Dedifferentiated amniotic fluid mesenchymal stem cell (primary cell): ENCODE results near the gene PRRT2.

Experiments
- DNase-seq: peaks from one replicate; pipeline ENCODE4 v3.0.0-alpha.2; 2016; ENCODE audit errors: extremely low spot score

PRRT2 gene

DNA sequence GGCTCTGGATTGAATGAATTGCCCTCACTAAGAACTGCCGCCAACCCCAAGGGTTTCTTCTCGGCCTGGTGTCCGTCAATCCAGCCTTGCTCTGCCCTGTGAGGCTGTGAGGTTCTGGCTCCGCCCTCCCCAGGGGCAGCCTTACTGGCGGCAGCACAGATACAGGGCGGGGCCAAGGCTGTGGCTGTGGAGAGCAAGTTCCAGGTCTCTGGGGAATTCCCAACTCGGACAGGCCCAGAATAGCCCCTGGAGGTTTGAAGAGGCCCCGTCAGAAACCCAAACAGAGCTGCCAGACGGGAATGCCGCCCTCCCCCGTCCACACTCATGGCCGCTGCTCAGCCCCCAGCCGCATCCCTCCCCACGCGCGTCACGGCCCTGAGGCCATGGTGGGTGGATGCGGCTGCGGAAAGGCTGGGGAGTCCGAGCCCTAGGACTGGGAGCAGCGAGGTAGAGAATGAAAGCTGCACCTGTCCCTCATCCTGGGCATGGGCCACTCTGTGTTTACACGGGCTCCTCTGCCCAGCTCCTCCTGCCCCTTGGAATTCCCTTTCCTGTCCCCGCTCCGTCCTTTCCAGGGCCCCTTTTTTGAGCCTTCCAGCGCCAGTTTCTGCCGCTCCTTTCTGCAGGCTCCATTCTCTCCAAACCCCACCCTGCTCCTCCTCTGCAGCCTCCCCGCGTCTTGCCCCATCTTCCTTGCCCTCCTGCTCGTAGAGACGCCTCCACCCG lies 660 bp upstream of the PRRT2 start:
- peak; percentile 96 for DNase-seq

DNA sequence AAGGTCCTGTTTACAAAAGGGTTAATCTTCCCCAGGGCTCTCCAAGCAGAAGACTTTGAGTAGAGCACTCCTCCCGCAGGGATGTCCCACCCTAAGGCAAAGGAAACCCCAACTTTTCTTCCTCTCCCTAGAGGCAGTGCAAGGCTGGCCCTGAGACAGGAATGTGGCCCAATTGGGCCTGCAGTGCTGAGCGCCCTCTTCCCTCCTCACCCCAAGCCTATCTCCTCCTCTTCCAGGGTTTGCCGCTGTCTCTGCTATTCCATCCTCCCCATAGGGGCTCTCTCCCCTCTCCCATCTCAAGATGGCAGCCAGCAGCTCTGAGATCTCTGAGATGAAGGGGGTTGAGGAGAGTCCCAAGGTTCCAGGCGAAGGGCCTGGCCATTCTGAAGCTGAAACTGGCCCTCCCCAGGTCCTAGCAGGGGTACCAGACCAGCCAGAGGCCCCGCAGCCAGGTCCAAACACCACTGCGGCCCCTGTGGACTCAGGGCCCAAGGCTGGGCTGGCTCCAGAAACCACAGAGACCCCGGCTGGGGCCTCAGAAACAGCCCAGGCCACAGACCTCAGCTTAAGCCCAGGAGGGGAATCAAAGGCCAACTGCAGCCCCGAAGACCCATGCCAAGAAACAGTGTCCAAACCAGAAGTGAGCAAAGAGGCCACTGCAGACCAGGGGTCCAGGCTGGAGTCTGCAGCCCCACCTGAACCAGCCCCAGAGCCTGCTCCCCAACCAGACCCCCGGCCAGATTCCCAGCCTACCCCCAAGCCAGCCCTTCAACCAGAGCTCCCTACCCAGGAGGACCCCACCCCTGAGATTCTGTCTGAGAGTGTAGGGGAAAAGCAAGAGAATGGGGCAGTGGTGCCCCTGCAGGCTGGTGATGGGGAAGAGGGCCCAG lies 1.0 kb downstream of the PRRT2 start:
- DNase-seq: no peak

DNA sequence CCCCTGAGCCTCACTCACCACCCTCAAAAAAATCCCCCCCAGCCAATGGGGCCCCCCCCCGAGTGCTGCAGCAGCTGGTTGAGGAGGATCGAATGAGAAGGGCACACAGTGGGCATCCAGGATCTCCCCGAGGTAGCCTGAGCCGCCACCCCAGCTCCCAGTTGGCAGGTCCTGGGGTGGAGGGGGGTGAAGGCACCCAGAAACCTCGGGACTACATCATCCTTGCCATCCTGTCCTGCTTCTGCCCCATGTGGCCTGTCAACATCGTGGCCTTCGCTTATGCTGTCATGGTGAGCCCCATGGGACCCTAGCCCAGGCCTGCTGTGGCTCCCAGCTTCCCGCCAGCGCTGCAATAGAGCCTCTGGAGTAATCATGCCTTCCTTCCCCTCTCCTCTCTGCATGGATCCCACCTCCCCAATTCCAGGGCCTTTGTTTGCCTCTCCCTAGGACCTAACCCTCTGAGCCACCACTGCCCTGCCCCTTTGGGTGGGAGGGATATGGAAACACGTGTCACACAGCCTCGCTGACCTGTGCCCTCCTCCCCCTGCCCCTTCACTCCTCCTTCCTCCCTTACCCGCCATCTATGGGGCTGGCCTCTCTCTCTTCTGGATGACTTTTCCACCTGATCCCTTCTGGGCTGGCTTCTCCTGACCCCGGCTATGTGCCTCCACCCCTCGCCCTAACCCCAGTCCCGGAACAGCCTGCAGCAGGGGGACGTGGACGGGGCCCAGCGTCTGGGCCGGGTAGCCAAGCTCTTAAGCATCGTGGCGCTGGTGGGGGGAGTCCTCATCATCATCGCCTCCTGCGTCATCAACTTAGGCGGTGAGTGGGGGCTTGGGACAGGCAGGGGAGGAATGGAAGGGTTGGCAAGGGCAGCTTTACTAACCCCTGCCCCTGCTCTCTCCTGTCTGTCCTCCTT lies 1.9 kb downstream of the PRRT2 start:
- DNase-seq: no peak

DNA sequence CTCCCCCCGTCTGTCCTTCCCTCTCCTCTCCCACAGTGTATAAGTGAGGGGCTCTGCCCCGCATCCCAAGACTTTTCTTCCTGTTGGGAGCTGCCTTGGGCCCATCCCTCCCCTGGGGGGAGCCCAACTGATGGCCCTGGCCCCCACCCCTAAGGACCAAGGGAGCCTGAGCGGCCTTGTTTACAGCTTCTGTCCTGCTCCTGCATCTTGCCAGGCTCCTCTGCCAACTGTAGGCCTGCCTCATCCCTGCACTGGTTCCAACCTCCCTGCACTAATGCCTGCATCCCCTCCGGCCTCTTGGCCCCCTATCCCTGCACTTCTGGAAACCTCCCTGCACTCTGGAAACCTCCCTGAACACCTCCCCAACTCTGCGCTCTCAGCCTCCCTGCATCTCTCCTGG lies 2.6 kb downstream of the PRRT2 start:
- DNase-seq: no peak

DNA sequence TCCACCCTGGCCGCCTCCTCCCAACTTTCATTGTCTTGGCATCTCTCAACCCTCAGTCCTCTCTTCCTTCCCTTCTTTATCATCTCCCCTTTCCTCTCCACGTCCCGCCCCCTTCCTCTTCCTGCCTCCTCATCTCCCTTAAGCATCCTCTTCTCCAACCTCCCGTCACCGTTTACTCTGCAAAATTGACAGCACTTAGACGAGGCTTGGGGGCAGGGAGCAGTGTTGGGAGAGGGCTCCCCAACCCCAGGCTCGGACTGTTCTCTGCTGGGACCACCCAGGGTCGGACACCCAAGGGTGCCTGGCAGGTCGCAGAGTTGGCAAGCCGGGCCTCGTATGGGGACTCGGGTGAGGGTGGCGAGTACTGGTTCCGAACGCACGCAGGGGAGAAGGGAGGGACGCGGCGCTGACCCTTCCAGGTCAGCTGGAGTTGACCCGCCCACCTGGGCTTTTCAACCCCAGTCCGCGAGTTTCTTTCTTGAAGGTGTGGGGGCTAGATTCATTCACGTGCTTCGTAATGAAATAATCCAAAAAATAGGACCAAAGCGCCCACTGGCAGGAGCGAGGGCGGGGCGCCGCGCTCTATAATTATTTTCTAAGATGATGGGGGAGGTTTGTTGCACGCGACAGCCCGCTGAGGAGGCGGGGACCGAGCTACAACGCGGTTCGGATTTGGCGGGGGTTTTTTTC lies 3.2 kb downstream of the PRRT2 start:
- DNase-seq: no peak

DNA sequence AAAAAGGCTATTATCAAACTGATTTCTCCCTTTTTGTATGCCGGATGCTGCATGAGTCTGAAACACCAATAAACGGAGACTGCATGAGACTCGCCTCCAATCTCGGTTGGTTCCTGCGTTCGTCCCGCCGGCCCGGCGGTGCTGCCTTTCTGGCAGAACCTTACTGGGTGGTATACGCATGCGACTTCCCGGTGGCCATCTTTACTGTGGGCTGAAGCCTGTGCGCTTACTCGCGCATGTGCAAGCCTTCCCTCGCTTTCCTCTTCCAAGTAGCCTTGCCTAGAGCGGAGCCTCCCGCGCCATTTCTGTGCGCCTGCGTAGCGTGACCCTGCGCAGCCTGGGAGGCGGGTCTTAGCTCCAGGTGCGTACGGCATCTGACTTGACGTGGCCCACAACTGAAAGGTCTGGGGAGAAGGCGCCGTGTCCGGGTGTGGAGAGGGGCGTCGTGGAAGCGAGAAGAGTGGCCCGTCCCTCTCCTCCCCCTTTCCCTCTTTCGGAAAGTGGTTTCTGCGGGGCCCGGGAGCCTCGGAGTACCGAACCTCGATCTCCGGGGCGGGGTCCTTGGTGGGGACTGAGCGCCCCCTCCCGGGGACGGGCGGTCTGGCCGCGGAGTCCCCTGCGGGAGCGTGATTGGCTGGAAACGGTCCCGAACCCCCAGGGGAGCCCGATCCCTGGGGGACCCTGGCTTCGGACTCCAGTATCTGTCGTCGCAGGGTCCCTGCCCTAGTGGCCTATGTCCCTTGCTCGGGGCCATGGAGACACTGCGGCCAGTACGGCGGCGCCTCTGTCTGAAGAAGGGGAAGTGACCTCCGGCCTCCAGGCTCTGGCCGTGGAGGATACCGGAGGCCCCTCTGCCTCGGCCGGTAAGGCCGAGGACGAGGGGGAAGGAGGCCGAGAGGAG lies 4.0 kb downstream of the PRRT2 start, which contains the start of gene PAGR1:
PAGR1 (plus strand) TSS at position 360 of the 901 bp plus-strand sequence; CDS start at position 734, 374 bp downstream.
- DNase-seq: peak; percentile 99

DNA sequence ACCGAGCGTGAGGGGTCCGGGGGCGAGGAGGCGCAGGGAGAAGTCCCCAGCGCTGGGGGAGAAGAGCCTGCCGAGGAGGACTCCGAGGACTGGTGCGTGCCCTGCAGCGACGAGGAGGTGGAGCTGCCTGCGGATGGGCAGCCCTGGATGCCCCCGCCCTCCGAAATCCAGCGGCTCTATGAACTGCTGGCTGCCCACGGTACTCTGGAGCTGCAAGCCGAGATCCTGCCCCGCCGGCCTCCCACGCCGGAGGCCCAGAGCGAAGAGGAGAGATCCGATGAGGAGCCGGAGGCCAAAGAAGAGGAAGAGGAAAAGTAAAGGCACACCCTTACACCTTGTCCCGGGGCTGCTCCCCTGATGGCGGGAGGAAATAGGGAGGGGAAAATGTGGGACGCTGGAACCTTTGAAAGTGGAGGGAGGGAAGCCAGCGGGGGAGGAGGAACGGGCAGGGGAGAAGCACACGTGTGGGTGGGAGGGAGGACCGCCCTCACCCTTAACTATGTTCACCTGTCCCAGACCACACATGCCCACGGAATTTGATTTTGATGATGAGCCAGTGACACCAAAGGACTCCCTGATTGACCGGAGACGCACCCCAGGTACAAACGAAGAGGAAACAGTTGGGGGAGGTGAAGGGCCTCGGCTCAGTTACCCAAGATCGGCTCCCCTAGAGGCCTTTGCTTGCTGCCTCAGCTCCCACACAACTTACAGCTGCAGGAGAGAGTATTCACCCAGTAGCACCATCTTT lies 4.9 kb downstream of the PRRT2 start:
- DNase-seq: peak; percentile 49

DNA sequence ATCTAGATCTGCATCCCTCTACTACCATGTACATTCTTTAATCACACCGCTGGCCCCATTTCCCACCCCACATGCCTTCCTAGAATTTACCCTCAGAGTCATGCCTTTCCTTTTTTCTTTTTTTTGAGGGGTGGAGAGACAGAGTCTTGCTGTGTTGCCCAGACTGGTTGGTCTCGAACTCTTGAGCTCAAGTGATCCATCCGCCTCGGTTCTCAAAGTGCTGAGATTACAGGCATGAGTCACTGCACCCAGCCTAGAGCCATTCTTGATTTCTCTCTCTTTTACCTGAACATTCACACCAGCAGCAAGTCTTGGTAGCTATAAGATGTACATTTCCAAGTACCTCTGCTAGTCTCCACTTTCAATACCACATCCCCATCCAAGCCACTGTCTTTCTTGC lies 6.1 kb downstream of the PRRT2 start:
- no peak for DNase-seq

DNA sequence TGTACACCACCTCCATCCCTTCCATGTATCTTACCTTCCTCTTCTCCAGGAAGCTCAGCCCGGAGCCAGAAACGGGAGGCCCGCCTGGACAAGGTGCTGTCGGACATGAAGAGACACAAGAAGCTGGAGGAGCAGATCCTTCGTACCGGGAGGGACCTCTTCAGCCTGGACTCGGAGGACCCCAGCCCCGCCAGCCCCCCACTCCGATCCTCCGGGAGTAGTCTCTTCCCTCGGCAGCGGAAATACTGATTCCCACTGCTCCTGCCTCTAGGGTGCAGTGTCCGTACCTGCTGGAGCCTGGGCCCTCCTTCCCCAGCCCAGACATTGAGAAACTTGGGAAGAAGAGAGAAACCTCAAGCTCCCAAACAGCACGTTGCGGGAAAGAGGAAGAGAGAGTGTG lies 7.5 kb downstream of the PRRT2 start:
- DNase-seq: no peak

DNA sequence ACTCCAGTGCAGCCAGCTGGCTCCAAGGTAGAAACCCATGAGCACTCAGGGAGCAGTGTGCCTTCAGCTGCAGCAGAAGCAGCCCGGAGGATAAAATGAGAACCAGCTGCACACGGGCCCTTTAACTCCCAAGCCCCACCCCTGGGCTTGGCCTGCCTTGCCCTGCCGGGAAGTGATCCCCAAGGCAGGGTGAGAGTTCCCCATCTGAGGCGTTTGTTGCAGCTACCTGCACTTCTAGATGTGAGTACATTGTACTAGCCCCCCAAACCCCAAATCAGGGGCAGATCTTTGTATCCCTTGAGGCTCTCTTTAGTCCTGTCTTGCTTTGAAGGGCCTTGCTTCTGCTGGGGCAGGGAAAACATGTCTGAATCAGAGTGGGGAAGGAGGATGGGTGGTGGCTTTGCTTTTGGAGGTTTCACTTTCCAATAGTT lies 8.3 kb downstream of the PRRT2 start, which contains the start of gene MVP:
MVP (plus strand) TSS at position 192 of the 431 bp plus-strand sequence. CDS start 10,088 bp downstream, outside the sequence.
- peak; percentile 55 for DNase-seq

DNA sequence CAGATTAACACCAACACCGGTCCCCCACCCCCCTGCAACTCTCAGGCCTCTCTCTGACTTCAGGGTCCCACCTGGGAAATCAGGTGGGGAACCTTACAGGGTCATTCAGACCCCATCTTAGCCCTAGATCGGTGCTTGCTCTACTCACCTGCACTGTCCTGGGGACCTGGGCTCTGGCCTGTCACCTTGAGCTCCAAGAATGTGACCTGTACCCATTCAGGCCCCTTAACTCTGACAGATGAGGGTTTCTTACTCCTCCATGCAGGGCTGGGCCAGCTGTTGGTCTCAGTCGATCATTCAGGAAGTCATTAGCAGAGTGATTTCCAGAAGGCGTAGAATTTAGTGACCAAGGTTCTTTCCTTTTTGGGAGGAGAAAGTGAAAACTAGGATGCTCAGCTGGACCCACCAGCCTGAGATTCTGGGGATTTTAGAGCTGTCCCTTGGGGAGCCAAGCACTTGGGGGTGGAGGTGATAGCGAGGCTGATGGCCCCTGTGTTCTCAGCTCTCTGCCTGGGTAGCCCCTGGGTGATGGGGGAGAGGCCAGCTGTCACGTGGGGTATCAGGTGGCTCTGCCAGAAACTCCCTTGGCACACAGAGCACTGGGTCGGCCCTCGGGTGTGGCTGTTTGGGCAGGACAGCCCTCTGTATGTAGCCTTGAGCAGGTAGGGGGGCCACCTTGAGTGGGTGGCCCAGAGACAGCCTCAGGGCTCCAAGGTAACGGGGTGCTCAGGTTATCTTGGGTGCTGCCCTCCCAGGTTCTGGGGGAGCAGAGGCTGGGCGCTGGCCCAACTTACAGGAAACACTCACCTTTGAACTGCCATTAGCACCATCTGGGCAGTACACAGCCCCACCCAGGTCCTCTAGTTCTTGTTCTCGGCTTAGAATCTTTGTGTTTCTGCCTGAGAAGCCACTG lies 9.0 kb downstream of the PRRT2 start:
- DNase-seq: no peak

DNA sequence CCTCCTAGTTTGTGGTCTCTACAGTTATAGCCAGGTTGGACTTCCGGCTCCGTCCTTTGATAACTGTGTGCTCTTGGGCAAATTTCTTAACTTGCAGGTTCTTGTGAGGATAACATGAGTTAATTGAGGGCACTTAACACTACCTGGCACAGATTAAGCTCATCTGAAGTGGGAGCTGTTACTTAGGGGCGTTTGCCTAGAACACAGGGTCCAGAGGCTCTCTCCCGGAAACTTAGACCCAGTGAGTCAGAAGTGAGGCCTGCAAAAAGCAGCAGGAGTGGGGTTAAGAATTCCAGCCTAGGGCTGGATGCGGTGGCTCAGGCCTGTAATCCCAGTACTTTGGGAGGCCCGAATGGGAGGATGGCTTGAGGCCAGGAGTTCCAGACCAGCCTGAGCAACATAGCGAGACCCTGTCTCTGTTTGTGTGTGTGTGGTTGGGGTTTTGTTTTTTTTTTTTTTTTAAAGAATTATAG lies 9.7 kb downstream of the PRRT2 start:
- peak; percentile 66 for DNase-seq

DNA sequence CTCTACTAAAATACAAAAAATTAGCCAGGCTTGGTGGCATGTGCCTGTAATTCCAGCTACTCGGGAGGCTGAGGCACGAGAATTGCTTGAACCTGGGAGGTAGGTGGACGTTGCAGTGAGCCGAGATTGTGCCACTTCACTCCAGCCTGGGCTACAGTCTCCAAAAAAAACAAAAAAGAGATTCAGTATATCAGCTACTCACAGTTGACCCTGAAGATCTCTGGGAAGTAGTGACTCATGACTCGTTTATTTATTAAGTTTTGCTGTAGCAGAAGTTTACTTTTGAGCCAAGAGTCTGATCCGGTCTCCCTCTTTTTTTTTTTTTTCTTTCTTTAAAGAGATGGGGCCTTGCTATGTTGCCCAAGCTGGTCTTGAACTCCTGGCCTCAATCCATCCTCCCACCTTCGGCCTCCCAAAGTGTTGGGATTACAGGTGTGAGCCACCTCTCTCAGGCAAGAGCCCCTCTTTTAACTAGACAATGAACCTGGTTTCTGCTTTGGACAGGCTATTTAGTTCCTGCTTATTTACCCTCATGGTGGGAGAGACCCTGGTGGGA lies 12.7 kb downstream of the PRRT2 start:
- DNase-seq: peak; percentile 36

DNA sequence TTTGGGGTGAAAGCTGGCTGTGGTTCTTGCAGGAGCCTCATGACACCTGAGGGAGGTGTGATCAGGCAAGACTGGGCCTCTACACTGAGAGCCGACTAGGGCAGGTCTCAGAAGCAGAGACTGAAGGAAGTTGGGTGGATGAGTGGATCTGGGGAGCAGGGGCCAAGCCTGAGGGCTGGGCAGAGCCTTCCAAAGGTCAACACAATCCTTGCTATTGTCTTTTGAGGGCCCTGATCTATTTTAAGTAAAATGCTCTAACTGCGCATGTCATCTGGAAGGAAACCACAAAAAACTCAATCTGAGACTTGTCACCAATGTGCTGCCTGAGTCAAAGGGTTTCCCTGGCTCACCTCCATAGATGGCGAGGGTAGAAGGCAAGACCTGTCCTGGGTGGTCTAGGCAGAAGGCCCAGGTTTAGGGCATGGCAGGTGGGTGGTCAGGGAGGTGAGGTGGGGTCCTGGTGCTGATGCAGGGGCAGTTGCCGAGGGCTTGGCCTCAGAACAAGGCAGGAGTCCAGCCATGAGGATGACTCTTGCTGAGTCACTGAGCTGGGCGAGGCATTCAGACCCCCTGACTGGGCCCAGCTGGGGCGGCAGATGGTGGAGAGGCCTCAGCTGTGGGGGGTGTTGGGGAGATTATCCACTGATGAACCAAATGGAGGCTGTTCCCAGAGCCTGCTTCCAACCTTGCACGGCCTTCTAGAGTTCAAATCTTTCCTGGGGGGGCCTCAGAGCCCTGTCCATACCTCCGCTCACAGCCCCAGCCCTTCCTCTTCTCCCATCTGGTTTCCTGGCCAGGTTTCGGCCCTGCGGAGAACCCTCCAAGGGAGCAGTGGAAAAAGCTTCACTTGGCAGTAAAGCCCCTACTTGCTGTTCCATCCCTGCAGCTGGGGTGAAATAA lies 13.4 kb downstream of the PRRT2 start:
- no peak for DNase-seq

DNA sequence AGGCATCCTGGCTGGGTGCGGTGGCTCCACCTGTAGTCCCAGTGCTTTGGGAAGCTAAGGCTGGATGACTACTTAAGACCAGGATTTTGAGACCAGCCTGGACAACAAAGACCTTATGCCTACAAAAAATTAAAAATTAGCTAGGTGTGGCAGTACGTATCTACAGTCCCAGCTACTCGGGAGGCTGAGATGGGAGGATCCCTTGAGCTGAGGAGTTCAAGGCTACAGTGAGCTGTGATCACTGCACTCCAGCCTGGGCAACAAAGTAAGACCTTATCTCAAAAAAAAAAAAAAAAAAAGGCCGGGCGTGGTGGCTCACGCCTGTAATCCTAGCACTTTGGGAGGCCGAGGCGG lies 14.3 kb downstream of the PRRT2 start:
- no peak for DNase-seq

DNA sequence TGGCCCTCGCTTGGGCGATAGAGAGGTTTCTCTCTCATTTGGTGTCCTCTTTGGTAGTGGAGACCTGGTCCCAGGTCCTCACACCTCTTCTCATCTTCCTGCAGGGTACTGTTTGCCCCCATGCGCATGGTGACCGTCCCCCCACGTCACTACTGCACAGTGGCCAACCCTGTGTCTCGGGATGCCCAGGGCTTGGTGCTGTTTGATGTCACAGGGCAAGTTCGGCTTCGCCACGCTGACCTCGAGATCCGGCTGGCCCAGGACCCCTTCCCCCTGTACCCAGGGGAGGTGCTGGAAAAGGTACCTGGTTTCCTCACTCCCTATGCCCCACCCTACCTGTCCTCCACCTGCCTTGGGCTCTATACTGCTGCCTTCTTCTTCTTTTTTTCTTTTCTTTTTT lies 18.8 kb downstream of the PRRT2 start:
- DNase-seq: no peak

DNA sequence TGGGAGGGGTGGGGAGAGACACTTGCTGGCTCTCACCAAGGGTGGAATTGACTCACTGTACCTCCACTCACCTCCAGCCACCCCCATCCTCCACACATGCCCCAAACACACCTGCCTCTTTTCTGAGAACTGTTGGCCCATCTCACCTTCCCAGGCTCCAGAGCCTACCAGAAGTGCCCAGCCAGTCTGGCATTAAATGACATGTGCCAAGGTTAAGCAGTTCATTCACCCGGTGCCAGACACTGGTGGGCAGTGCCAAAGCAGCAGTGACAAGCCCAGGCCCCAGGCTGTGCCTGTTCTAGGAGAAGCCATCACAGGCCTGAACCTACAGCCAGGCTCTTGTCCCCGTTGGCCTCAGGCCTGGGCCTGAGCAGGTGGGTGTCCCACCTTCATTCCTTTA lies 19.5 kb downstream of the PRRT2 start:
- no peak for DNase-seq
